ENCODE results near the gene CEACAM21.

The CEACAM21 gene

GRCh38 chr19:41616792-41617621 lies 41.0 kb downstream of the CEACAM21 start:
- H3K27ac ChIP-seq (ENCODE audit: extremely low read depth, low read depth, low read length) = no peak overlapping the region
- H3K9me3 ChIP-seq (ENCODE audit: control insufficient read depth, insufficient read depth, low read depth, low read length) = no peaks in the 10 kb centered on the region
- no peaks in the 10 kb centered on the region for H3K36me3 ChIP-seq (ENCODE audit: control insufficient read depth in 2 of 2, insufficient read depth in 1 of 2, low read length in 2 of 2)
- no peak overlapping the region for H3K4me3 ChIP-seq (ENCODE audit: low read depth, low read length)
- TF ChIP-seq ZNF555 (tag by site-specific recombination; conservative IDR thresholded peaks at IDR 0.05) (no peak), SP7 (tag by site-specific recombination; IDR thresholded peaks at IDR 0.05) (no peak), ZNF518A (tag by site-specific recombination; conservative IDR thresholded peaks at IDR 0.05; ENCODE audit: low read depth) (no peak), ZNF366 (tag by site-specific recombination; conservative IDR thresholded peaks at IDR 0.05) (no peak), ZNF311 (tag by site-specific recombination; IDR thresholded peaks at IDR 0.05; ENCODE audit: borderline replicate concordance) (no peak), HOXD13 (CRISPR knock-in tag; IDR thresholded peaks at IDR 0.05; ENCODE audit: borderline replicate concordance) (no peak), ZNF423 (tag by site-specific recombination; IDR thresholded peaks at IDR 0.05) (no peak), TSHZ1 (tag by site-specific recombination; IDR thresholded peaks at IDR 0.05; ENCODE audit: borderline replicate concordance) (no peak)
- TF ChIP-seq, protein P1, sequence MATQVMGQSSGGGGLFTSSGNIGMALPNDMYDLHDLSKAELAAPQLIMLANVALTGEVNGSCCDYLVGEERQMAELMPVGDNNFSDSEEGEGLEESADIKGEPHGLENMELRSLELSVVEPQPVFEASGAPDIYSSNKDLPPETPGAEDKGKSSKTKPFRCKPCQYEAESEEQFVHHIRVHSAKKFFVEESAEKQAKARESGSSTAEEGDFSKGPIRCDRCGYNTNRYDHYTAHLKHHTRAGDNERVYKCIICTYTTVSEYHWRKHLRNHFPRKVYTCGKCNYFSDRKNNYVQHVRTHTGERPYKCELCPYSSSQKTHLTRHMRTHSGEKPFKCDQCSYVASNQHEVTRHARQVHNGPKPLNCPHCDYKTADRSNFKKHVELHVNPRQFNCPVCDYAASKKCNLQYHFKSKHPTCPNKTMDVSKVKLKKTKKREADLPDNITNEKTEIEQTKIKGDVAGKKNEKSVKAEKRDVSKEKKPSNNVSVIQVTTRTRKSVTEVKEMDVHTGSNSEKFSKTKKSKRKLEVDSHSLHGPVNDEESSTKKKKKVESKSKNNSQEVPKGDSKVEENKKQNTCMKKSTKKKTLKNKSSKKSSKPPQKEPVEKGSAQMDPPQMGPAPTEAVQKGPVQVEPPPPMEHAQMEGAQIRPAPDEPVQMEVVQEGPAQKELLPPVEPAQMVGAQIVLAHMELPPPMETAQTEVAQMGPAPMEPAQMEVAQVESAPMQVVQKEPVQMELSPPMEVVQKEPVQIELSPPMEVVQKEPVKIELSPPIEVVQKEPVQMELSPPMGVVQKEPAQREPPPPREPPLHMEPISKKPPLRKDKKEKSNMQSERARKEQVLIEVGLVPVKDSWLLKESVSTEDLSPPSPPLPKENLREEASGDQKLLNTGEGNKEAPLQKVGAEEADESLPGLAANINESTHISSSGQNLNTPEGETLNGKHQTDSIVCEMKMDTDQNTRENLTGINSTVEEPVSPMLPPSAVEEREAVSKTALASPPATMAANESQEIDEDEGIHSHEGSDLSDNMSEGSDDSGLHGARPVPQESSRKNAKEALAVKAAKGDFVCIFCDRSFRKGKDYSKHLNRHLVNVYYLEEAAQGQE (tag by site-specific recombination; IDR thresholded peaks at IDR 0.05) = peak; percentile 96
- H3K4me1 ChIP-seq (ENCODE audit: control insufficient read depth, insufficient read depth, low read length) = no peaks in the 10 kb centered on the region
- CTCF ChIA-PET = interaction anchor here (0.6 to 2.2 kb wide), 4 partner anchors 17 to 452 kb away, joined by 3 to 10 read pairs (median 4); no protein-coding TSS in a partner anchor
- POLR2A ChIA-PET = no interaction called here

Measured in HEK293 (cell line).